Forelimb muscle (tissue), 1 donor: ENCODE measurements around the gene SMPX. TPM values are rescaled to one million over a fixed set of nuclear protein-coding genes. Genes with fewer than 3 reads are reported as not detected.

Experiments
- DNase-seq: peaks from one replicate; pipeline ENCODE4 v3.0.0-alpha.2; 2013; ENCODE audit warnings: low read depth
- polyA plus RNA-seq: library from polyadenylated mRNA; unstranded; fragments of 120-200 nt; gene quantifications from one replicate; pipeline ENCODE4 v1.2.1, GENCODE V29; 2013; ENCODE audit not compliant: insufficient read length

Gene SMPX
- polyA plus RNA-seq, 1 donor, result 291 TPM

GRCh38 chrX:21711848-21712197 is 46.1 kb downstream of the SMPX start:
- no peak for DNase-seq

DNA sequence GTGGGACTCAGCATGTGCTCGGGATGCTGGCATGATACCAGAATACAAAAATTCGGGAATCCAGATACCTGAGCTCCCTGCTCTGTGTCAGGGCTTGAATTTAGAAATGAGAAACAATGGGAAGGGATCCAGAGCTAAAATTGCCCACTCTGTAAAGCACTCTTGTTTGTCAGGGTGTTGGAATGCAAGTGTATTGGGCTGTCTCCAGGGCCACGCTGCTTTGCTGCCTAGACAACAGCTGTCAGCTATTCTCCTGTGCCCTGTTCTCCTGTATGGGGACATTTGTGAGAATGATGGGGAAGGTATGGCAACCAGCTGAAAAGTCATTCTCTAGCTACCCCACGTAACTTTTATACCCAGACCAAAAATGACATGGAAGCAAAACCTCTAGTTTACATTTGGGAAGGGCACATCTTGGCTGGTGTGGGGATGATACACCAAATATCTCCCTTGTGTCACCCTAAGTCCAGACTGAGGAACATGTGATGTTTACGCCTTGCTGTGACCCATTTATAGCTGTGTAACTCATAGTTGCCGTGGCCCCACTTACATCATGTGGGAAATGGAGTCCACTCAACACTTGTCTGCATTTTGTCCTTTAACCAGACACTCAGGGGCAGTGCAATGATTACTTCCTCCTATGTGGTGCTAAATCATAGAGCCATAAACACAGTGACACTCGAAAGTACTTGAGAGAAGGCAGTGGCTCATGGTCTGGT is 46.6 kb downstream of the SMPX start:
- no peak for DNase-seq

DNA sequence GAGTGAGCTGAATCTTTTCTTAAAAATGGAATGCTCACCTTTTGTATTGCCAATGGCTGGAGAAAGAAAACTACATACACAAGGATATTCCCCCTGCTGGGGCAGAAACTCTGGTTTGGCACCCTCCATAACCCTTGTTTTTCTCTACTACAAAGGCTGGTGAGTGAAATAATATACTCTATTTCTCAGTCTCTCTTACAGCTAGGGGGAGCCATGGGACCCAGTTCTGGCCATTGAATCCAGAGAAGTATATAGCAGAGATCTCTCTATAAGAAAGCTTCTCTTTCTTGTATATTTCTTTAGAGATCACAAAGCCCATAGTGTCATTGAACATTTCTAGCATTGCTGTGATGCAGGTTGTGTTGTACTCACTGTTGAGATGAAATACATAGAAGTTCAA is 49.8 kb downstream of the SMPX start:
- DNase-seq, result no peak

DNA sequence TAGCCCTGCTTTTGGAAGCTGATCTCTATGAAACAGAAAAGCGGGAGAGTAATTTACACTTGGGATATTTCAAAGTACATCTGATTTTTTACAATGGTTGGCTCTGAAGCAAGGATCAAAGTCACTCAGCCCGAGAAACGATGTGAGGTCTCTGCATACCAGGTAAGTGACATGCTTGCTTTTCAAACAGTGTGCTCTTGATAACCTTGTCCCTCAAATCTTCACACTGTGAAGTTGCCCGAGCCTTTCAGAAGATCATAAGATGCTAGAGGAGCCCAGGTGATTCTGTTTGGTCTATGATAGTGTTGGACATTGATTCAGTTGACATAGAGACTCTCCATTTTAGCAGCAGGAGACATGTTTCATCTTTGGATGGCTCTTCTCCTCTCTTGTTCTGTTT is 52.7 kb downstream of the SMPX start:
- no peak for DNase-seq

GRCh38 chrX:21702725-21703124 is 55.2 kb downstream of the SMPX start:
- DNase-seq, result no peak

- no peak for DNase-seq
These were observed 56.9 kb downstream of the SMPX start for GRCh38 chrX:21700967-21701366.

DNA sequence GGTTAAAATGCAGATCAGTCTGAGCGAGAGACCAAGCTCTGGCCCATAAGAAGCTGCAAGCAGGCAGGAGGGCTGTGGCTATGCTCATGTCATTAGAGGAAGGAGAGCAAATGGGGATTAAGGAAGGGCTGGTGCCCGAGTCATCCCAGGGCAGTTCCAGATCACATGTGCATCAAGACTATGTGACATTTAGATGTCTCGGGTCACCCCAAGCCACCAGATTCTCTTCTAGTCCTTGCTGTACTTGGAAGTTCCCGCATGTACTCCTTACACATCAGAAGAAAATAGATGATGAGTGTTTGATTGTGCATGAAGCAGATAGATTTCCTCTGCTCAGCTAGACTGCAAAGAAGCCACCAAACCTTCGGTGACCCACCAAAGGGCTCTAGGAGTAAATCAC is 57.6 kb downstream of the SMPX start:
- DNase-seq, result no peak

DNA sequence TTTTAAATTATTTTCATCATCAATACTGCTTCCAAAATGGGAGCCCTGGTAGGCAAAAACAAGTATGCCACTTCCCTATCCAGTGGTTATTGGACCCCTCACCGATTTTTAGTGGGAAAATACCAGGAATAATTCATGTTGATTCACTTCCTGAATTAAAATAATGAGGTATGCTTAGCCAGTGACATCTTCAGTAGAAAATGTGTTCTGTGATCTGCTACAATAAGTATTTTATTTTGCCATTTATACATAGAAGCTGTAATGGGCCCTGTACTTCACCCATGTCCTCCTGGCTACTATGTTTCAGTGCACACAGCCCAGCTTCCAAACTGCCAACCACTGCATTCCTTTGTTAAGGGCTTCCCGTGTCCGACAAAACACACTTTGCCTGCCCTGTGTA is 58.8 kb downstream of the SMPX start:
- no peak for DNase-seq

DNA sequence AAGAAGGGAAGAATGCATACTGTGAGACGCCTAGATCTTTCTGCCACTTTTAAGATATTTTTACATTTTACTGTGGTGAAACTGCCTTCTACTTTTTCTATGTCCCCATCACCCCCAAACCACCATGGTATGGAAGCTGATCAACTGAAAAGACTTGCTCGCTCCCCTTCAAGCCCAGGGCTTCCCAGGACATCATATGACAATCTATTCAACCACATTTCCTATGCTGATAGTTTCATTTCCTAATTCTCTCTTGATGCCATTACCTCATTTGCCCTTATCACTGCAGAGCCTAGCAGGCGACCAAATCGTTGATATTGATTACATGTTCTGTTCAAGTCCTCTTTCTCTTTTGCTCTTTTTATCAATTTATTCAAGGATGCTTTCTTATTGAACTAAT is 59.6 kb downstream of the SMPX start:
- no peak for DNase-seq

GRCh38 chrX:21691512-21692018 is 66.4 kb downstream of the SMPX start:
- no peak for DNase-seq

DNA sequence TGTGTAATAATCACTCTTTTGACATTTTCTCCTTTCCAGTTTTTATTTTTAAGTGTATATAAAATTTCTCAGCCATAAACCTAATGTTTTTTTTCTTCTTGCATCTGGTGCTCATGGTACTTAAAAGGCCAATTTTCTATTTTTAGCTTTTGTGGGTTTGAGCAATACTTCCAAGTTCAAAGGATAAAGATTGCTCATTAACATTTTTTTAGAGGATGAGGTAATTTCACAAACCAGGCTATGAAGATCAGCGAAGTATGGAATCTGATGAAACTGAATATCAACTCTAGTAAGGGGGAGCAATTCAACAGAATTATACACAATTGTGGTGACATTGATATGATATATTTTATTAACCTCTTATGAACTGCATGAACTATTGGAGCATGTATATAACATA is 74.0 kb downstream of the SMPX start:
- DNase-seq, result no peak

DNA sequence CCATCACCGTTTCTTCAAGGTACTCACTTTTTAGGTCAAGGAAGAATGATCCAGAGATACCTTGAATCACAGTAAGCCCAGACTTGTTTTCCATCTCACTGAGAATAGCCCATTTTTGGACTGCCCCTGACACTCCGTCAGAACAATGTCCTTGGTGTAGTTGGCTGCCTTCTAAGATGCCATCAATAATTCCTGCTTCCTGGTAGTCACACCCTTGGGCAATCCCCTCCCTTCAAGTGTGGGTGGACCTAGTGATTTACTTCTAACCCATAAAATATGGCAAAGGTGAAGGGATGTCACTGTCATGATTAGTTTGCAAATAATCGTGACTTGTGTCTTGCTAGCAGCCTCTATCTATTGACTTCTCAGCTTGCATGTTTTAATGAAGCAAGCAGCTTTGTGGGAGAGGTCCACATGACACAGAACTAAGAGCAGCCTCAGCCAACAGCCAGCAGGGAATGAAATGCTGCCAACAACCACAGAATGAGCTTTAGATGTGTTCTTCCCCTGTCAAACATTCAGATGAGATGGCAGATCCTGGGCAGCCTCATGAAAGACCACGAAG is 79.8 kb downstream of the SMPX start:
- no peak for DNase-seq

DNA sequence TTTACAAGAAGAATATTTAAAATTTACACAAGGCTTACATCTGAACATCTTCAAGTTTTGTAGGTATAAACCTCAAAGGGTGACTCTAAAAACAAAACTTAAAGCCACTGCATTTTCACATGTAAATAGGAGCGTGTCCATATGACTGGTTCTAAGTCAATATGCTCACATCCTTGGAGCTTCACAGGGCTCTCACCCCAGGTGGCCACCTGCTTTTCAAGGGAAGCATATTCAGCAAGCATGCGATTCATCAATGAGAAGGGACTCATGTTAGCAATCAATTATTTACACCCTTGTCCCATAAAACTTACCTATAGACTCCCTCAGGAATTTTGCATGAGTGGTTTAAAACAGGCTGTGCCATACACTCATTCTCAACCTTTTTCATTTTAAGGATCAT is 82.0 kb downstream of the SMPX start:
- no peak for DNase-seq

DNA sequence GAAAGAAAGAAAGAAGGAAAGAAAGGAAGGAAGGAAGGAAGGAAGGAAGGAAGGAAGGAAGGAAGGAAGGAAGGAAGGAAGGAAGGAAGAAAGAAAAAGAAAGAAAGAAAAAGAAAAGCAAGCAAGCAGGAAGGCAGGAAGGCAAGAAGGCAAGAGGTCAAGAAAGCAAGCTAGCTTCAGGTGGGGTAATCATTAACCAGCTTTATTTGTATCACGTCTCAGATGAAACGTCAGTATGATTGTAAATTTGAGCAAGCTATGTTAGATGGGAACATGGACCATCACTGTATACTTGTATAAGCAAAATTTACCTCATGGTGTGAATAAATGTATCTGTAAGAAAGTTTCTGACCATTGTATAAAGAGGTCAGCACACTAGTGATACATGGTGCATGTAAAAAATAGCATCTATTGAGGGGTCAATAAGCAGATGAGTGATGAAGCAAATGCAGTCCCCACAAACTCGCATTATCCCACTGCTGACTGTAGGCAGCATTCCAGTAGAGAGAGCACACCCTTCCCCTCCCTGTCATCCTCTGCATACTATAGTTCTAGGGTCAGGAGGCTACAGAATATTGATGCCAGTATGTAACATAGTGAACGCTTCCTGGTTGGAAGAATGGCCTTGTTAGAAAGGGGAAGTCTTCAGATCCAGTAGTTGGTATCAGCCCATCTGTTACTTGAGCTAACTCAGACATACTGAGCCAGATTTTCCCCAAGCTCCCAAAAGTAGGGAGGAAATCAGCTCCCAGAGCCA is 83.3 kb downstream of the SMPX start:
- no peak for DNase-seq

DNA sequence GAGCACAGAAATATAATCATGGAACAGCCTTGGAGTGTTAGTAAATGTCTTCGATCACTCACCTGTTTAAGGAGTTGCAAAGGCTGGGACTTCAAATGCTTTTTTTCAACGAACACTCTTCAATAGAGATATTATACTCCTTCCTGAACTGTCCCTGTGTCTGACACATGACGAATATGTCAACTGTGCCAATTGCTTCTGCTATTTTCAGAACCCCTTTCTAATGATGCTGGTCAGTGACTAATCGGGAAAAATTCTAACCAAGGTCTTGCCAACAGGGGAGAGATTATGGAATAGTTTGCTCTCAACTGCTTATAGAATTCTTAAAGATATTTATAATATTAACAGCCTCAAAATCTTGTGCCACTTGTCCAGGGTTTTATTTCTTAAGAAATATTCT is 91.2 kb downstream of the SMPX start:
- no peak for DNase-seq

- DNase-seq, result no peak
These were observed 91.7 kb downstream of the SMPX start for GRCh38 chrX:21666252-21666651.

DNA sequence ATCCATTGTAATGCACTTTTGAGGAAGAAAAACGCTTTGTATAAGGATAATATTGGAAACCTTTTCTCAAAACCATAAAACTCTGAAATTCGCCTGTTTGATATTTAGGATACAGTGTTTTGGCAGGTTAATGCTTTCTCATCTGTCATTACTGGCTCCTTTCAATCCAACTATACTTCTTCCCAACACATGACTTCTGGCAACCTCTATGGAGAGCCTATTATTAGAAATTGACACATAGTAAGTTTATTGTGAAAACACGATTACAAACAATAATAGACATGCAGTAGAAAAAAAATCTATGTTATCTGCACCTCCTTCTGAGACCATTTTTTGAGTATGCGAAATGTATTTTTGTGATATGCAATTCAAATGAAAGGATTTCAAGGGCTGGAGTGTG is 95.2 kb downstream of the SMPX start:
- DNase-seq, result no peak

DNA sequence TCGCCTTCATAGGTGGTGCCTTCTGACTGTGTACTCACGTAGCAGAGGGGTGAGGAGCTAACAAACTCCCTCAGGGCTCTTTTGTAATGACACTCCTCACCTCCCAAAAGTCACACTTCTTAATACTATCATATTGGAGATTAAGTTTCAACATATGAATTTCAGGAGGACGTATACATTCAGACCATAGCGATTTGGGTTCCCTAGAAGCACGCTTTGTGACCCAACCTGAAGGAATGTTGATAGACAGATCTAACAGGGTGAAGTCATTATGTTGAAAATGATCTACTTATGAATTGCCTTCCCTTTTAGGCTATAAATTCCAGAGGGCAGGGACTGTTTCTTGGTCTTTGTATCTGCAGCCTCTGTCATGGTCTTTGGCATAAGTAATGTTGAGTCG is 96.6 kb downstream of the SMPX start:
- no peak for DNase-seq

DNA sequence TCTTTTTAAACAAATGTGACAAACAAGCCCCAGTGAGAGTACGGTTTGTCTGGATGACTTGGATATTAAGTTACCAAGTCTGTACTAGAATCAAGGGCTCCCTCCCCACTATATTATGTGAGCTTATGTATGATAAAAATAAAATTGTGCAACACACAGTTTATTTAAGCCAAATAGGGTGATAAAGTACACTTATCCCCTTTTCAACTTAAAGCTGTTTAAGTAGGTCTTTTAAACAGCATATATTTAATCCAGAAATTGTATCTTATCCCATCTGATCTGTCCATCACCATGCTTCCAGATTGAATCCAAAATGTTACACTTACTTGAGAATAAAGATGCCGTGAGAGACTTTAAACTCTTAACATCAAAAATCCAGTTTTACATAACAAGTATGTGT is 97.8 kb downstream of the SMPX start:
- no peak for DNase-seq

GRCh38 chrX:21659320-21659719 is 98.6 kb downstream of the SMPX start:
- DNase-seq, result no peak

- no peak for DNase-seq
These were observed 99.2 kb downstream of the SMPX start for GRCh38 chrX:21658746-21659145.

- no peak for DNase-seq
These were observed 99.7 kb downstream of the SMPX start, which contains the start of gene KLHL34 for GRCh38 chrX:21658152-21658737. KLHL34 (minus strand) TSS chrX:21658330; CDS start chrX:21657788, 542 bp downstream.
